HG03159 (cell line): ENCODE measurements around the gene OBSL1.

Source experiments
- ATAC-seq: cut with Tn5 transposase; IDR thresholded peaks from one replicate; pipeline ENCODE4 v1.9.1; 2021; ENCODE audit warnings: mild to moderate bottlenecking, moderate library complexity; ENCODE audit not compliant: unreplicated experiment

The OBSL1 gene

GRCh38 chr2:219571311-219572236 is at the start of gene OBSL1:
OBSL1 (minus strand) TSS chr2:219571539; CDS start chr2:219571232, 307 bp downstream.
- ATAC-seq: no peak

DNA sequence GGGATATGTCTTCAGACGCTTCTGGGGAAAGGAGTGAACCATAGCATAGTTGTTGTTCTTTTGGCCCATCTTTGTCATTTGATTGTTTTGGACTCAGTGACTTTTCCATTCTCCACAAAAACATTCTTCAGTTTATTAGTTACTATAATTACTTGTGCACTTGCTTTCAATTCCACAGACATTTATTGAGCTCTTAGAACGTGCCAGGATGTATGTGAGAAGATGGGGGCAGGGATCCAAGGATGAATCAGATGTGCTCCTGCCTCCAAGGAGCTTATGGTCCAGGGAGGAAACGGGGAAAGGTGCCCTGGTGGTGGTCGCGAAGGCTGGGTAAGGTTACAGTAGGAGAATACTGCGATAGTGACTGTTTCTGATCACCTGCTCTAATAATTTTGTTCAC is 49.2 kb upstream of the OBSL1 start:
- no peak for ATAC-seq

GRCh38 chr2:219619235-219619634 is 47.9 kb upstream of the OBSL1 start:
- no peak for ATAC-seq

GRCh38 chr2:219618733-219619122 is 47.4 kb upstream of the OBSL1 start:
- ATAC-seq: no peak

- ATAC-seq: no peak
Measured at GRCh38 chr2:219616550-219616949, 45.2 kb upstream of the OBSL1 start.

DNA sequence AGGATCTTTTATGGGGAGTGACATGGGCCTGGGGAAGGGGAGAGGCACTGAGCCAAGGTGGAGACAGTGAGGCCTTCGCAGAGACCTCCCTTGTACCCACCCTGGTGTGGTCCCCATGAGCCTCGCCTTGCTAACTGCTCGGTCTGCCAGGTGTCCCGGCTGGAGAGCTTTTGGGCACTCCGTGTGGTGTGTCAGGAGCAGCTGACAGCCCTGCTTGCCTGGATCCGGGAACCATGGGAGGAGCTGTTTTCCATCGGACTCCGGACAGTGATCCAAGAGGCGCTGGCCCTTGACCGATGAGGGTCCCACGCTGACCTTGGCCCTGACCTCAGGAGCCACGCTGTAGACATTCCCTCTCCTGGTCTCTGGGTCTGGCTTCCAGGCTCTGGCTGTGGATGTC is 44.6 kb upstream of the OBSL1 start:
- ATAC-seq: no peak

GRCh38 chr2:219615036-219615435 is 43.7 kb upstream of the OBSL1 start:
- no peak for ATAC-seq

GRCh38 chr2:219614076-219614860 is 42.9 kb upstream of the OBSL1 start:
- ATAC-seq: no peak

GRCh38 chr2:219613461-219614070 is 42.2 kb upstream of the OBSL1 start:
- no peak for ATAC-seq

DNA sequence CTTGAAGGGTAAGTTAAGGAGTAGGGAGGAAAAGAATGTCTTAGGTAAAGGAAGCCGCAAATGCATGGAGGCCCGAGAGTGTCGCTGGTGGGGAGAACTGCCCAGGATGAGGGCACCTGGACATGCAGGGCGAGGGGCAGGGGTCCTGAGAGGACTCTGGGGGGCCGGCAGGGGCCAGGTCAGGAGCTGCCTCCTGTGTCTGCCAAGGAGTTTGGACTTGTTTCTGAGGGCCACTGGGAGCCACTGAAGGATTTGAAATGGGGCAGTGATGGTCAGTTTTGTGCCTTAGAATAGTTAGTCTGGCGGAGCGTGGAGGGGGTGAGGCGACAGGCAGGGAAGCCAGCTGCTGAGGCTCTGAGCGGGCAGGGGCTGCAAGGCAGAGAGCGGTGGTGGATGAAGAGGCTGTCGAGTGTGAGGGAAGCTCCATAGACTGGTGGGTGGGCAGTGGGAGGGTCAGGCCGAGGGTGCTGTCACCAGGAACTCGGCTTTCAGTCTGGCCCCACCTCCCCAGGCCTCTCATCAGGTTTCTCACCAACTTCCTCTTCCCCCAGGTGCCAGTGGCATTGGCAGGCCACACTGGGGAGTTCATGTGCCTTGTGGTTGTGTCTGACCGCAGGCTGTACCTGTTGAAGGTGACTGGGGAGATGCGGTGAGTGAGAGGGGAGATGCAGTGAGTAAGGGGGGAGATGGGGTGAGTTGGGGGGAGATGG is 41.4 kb upstream of the OBSL1 start:
- no peak for ATAC-seq

GRCh38 chr2:219611866-219612576 is 40.7 kb upstream of the OBSL1 start:
- no peak for ATAC-seq

DNA sequence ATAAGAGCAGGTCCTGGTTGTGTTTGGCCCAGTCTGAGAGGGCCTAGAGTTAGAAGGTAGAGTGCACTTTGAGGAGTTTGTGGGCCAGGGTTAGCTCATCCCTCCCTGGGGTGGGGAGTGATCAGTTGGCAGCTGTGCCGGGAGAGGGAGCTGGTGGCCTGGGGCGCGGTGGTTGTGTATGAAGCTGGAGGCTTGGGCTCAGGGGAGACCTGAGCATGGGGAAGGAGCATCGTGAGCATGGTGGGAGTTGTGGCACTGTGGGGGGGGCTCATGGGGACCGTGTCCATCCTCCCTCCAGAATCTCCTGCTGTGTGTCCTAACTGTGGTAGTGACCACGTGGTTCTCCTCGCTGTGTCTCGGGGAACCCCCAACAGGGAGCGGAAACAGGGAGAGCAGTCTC is 40.0 kb upstream of the OBSL1 start:
- no peak for ATAC-seq

DNA sequence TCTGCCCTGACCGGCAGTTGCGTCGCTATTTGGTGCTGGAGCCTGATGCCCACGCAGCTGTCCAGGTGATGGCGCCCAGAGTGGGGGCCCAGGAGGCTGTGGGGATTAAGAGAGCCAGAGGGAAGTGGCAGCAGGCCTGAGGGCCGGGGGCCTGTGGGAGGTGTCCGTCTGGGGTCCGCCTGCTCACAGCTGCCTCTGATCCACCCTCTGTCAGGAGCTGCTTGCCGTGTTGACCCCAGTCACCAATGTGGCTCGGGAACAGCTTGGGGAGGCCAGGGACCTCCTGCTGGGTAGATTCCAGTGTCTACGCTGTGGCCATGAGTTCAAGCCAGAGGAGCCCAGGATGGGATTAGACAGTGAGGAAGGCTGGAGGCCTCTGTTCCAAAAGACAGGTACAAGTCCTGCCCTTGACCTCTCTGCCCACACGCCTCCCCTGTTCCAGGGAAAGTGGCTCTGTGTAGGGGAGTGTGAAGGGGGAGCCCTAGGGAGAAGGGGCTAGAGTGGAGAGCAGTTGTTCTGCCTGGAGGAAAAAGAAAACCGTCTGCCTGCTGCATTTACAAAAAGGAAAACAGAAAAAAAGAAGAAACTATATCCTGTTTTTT is 37.9 kb upstream of the OBSL1 start:
- no peak for ATAC-seq

DNA sequence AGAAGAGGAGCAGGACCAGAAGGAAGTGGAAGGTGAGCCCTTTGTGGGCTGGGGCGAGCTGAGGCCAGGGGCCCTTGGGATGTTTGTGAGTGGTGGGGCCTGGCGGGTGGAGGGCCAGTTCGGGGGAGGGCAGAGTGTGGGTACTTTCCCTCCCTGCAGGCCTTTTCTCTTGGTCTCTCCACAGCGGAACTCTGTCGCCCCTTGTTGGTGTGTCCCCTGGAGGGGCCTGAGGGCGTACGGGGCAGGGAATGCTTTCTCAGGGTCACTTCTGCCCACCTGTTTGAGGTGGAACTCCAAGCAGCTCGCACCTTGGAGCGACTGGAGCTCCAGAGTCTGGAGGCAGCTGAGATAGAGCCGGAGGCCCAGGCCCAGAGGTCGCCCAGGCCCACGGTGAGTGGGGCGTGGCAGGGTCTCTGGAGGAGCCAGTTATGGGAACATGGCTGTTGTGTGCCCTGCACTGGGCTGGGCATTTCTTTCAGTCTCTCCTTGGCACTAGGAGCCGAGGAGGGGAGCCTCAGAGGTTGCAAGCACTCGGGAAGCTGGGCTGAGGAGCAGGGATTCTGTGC is 37.1 kb upstream of the OBSL1 start:
- no peak for ATAC-seq

DNA sequence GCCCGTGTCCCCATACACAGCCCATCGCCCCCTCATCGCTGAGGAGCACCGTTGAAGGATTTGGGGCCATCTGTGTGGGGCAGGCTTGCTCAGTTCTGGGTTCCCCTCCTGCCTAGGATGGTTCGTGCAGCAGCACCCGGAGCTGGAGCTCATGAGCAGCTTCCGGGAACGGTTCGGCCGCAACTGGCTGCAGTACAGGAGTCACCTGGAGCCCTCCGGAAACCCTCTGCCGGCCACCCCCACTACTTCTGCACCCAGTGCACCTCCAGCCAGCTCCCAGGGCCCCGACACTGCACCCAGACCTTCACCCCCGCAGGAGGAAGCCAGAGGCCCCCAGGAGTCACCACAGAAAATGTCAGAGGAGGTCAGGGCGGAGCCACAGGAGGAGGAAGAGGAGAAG is 36.6 kb upstream of the OBSL1 start:
- no peak for ATAC-seq

GRCh38 chr2:219605607-219605954 is 34.2 kb upstream of the OBSL1 start:
- no peak for ATAC-seq

DNA sequence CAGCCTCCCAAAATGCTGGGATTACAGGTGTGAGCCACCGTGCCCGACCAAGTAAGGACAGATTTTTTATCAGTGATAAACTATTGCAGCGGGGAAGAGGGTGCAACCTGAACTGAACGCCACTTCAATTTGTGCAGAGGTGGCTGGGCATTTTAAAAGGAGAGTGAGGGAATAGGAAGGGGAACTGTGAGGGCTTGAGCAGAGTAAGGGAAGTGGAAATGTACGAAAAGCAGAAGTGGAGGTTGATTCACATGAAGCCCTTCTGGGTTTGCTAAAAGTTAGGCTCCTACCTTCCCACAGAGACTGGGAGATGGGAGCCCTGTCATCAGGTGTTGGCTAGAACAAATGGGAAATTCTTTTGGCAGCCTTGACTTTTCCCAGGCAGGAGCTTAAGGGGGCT is 32.4 kb upstream of the OBSL1 start:
- ATAC-seq: peak; percentile 54

- ATAC-seq: no peak
Measured at GRCh38 chr2:219598308-219599078, 27.2 kb upstream of the OBSL1 start.
